DMS153 treated with DMSO at 0.1 percent for 48 hours (cell line): ENCODE measurements around the gene EFL1.

Source experiments
- DNase-seq: peaks from one replicate; lab custom pipeline; 2025; ENCODE audit not compliant: unreplicated experiment; lab: John Stamatoyannopoulos, UW

The EFL1 gene

DNA sequence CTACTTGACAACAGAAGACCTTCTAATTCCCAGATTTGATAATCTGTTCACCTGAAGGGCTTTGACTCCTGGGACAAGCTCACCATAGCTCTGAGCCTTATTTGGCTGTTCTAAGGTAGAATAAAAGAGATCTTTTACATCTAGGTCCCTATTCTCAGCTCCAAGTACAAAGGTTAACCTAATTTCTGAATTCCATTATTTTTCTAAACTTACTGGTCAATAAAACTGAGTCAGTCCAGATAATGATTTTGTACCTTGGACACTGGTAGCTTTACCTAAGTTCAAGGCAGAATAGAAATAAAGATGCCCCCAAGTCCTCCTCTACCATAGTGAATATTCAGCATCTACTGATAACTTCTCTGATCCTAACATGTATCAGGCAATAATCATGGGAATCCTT, 135.0 kb downstream of the EFL1 start:
- no peak for DNase-seq

DNA sequence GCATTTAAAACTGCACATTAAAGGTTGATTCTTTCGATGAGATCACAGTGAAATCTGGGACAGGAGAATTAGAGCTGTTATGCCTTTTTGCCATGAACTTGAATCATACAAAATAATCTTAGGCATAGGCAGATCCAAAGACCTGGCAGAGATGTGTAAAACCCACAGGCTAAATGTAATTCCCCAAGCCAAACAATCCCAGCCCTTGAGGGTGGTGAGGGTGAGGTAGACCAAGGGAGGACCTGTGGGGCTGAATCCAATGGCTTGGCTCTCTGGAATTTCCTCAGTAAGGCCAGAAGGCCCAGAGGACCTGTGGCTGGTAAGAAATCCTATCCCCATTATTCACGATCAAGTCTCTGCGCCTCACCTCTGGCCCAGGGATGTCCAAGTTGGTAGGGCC, 136.2 kb downstream of the EFL1 start:
- no peak for DNase-seq

DNA sequence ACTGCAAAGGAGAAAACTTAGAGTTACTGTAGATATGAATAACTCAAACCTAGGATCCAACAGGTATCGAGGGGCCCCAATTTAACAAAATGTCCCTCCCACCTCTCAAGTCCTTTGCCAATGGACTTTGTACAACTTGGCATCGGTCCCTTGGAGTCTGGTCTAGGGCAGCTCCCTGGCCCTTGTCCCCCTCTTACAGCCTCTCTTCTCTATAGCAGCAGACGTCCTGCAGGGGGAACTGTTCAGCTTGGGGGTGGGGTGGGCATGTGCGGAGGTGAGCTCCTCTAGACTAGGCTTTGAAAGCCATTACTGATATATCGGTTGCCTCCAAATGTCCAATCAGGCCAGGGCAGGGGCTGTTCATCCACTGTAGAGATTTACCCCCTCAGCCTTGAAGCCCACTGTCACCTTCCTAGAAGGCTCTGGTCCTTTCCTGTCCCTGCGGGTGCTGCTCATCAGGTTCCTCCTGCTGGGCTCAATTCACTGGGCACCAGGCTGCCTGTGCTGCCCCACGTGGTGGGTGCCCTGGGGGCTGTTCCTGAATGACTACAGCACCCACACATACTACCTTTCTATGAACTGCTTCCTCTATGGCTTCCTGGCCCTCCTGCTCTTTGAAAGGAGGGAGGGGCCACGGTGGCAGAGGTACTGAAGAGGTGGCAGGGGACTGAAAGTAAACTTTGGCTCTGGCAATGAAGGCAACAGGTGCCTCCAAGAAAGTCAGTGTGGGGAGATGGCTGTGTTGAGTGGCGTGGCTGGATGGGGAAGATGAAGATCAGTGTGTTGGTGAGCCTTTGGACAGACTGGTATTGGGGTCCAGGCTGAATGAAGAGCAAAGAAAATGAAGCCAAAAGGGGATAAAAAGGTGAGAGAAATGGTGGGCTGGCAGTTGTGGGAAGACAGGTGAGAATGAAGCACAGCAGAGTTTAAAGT, 137.9 kb downstream of the EFL1 start:
- no peak for DNase-seq

DNA sequence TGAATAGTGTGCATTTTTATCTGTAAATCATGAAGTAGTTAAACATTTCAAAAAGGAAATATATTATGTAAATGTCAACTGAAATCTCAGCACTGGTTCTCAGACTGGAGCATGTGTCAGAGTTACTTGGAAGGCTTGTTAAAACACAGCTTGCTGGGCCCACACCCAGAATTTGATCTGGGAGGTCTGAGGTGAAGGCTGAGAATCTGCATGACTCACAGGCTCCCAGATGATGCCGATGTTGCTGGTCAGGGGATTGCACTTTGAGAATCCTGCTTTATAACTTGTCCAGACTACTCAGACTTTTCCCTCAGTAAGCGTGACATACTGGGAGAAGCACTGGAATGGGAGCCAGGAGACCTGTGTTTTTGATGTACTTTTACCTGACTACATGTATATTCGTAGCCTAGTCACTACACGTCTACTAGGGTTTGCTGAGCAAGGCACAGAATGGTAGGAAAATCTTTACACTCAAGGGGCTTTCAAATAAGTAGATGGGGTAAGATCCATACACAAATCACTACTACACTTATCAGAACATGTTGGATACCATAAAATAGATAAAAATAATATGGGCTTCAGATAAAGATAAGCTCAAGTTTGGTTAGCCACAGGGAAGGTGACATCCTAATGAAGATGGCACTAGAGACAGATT, 139.7 kb downstream of the EFL1 start:
- DNase-seq = no peak

DNA sequence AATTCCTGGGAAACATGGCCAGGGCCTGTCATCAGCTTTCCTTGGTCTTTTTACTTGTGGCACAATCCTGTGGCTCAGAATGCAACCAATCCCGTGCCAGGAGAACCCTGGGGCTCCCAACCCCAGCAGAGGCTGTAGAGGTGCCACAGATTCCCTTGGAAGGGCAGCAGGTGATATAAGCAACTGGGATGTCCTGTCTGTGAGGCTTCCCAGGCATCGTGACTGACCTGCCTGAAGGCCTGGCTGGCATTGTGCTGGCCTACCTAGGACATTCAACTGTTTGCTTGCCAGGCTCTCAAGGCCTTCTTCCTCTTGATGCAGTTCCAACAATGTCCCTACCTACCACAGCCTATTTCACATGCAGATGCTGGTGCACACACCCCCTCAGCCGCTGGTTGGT, 144.5 kb downstream of the EFL1 start:
- no peak for DNase-seq

DNA sequence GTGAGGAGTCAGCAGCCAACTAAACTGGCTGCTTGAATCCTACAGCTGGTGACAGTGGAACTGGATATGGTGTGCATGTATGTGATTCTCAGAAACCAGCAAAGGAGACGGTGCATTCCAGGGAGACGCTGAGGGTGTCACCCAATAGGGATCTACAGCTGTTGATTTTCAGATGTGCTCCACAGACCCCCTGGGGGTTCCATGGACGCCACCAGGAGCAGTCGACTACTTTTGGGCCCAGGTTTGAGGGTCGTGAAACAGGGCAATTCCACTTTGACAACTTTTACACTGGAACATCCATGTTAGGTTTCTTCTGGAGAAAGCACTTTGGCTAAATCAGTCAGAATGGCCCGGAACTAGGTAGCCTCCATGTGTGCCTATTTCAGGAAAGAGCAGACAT, 145.2 kb downstream of the EFL1 start:
- DNase-seq = no peak

DNA sequence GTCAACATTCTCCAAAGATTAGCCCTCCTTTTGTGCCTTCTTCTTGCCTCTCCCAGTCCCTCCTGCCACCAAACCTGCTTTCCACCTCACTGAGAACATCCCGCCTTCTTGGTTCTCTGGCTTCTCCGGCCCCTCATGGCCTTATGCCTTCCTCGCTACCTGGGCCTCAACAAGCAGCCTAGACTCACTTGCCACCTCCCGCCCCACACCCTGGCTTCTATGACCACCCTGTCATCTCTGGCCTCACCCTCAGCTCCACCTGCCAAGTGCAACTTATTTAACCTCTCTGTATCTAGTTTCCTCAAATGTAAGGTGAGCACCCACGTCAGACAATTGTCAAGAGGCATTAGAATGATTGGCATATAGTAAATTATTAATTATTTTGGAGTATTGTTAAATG, 147.9 kb downstream of the EFL1 start:
- no peak for DNase-seq

DNA sequence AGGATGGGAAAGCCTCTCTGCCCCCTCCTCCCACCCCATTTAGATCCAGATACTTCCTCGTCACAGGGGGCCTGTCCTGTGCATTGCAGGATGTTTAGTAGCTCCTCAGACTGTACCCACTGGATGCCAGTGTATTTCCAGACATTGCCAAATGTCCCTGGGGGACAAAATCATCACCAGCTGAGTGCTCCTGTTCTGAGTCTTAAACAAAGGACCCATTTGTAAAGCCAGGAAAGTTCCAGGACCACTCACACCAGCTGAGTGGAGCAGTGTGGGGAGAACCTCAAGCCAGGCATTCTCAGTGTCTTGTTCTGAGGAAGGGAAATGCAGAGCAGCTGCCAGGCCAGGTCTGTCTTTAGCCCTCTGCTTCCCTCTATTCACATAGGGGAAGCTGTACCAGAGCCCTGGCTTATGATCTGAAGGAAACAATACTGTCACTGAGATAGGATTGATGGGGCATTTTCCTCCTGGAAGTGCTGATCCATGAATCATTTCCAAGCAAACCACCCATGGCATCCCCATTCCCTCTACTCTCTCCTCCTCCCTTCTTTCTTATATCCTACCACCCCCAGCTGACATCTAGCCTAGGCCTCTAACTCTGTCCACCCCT, 149.3 kb downstream of the EFL1 start:
- DNase-seq = no peak

DNA sequence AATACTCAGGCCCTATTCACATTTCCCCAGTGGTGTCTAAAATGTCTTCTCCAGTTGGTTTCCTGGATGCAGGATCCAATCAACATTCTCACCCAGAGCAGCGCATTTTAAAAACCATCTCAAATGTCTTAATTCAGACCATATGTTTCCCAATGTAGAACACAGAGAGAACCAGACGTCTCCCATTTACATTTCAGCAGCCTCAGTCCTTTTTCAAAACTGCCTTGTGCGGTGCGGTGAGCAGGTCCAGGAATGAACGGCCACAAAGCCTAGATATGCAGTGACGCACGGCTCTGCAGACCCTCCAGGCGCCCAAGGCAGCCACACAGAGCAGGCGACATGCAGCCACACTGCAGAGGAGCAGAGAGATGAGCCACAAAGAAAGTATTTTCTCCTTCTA, 150.6 kb downstream of the EFL1 start:
- no peak for DNase-seq

DNA sequence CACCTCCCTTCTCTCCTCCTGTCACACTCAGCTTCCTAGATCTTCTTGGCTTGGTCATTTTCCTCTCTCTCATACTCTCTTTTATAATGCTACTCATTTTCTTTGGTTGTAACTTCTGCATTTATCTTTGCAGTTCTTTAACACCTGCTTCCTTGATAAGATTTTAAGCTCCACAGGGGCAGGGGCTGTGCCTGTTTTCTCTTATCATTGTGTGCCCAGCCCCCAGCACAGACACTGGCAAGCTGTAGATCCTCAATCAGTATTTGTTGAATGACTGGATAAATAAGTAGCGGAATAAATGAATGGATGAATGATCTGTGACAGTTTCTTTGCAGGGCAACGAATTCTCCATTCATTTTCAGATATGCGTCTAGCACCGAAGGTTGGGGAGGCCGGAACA, 152.4 kb downstream of the EFL1 start:
- DNase-seq = no peak

DNA sequence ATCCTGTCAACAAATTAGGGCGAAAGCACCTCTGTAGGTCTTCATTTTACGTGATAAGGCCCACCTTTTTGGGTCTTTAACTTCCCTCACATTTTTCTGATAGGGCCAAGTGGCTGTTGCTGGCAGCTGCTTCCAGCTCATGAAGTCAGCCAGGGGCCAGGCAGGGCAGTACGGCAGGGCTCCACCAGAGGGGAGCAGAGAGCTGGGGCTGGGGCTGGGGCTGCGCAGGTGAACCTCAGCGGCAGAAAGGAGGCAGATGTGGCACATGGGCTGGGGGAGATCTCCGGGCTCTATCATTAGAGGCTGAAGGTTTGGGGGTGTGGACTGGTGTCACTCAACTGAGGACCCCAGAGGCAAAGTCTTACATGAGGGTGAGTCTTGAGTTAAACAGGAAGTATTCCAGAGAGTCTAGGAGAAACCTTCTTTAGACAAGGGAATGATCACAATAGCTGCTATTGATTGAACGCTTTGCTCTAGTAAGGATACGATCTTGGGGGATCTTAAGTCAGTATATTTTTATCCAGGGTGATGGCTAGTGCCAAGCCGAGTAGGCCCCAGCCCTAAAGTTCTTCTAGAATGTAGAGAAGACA, 153.9 kb downstream of the EFL1 start:
- no peak for DNase-seq

DNA sequence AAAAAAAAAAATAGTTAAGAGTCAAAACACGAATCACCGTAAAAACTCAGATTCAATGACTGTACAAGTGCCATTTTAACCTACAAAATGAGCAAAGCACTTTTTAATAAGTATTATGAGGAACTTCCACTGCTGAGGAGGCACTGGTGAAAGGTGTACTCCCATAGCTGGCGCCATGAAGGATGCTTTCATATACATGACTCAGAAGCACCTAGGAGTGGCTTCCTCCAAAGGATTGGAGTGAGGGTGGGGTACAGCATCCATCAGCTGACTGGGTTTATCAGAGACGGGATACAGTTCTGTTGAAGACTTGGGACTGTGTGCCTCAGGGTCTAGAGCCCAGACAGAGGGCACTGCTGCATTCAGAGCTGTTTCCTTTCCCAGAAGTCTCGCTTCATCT, 155.9 kb downstream of the EFL1 start:
- DNase-seq = no peak

DNA sequence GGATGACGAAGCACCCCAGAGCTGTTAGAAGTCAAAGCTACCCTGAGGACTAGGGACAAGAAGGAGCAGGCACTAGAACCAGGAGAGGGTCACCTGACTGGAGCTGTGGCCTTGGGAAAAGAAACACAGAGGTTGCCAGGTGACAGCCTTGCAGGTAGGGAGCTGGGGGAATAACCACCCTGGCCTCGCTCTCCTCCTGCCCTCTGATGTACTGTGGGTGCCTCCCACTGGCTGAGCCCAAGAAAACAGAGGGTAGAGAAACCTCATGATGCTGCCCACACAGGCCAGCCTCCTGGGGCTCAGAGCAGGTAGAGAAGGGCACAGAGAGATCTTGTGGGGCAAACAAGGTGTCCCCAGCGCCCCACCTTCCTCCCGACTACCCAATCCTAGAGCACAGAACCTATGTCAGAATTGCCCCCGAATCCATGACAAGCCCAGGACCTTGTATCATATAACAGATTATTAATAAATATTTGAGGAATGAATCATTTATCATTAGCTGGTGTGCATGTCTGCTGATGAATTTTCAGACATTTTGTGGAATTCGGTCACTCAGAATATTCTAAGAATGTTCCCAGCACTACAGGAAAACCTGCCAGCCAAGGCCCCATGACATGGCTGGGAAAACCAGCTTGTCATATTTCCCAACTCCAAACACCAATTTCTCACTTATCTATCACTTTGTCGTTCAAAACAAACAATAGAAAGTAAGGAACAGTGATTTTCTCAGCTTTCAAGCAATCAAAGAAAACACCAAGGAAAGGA, 156.9 kb downstream of the EFL1 start:
- DNase-seq = peak; percentile 62

DNA sequence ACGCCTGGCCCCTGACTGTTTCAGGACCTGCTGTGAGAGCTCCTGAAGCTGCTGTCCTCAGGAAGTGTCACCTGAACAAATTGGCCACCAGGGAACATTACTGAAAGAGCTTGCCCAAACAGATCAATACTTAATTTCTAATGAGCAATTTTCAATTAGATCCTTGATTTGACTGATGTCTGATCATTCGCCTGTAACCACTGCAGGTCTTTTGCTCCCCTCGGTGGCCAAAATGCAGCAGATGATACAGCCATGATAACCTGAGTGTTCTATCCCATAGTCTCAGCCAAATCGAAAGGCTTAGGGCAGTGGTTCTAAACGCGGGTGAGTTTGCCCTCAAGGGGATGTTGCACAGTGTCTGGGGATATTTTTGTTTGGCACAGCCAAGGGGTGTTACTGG, 159.1 kb downstream of the EFL1 start:
- DNase-seq = no peak

DNA sequence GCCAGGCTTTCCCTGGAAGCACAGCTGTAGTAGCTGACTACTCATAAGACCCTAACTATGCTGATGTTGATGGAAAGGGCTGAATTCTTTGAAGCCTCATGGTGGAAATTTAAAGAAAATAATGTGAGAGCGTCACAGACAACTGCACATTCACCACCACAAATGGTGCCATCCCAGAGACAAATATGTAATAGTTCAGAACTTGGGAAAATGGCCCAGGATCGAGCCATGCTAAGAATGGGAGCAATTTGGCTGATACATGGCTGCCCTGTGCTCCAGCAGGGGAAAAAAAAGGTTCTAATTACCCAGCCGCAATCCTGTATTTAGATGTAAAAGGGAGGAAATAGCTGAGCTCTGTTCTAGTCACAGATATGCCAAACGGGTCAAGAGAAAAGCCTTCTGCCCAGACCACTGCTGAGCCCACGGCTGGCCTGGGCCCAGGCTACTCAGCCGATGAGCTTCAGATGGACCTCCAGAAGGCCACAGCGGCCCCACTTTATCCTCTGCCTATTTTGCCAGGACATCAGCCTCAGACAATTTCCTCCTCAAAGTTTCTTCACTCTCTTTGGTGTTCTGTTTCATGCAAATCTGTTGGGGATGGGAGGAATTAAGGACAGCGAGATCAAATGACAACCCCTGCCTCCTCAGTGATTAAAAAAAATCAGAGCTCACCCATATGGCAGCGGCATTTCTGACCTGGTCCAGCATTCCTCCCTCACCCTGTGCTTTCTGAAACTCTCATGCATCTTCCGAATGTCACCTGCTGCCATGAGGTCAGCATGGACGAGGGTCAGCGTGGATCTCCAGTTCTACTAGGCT, 162.2 kb downstream of the EFL1 start:
- DNase-seq = no peak

DNA sequence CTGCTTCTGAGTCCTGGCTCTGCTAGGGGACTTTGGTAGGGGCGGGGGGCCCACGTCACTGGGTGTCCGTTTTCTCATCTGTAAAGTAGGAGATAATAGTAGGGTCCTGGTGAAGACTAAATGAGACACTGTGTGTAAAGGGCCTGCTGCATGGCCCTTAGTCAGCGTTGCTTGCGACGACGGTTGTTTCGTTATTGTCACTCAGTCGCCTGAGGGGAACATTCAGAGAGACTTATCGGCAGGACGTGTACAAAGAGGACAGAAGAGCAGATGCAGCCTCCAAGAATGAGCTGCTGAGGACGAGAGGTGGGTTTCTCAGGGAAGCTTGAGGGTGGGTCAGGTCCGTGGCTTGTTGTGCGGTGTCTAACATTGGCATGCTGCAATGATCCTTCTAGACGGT, 163.9 kb downstream of the EFL1 start:
- no peak for DNase-seq

DNA sequence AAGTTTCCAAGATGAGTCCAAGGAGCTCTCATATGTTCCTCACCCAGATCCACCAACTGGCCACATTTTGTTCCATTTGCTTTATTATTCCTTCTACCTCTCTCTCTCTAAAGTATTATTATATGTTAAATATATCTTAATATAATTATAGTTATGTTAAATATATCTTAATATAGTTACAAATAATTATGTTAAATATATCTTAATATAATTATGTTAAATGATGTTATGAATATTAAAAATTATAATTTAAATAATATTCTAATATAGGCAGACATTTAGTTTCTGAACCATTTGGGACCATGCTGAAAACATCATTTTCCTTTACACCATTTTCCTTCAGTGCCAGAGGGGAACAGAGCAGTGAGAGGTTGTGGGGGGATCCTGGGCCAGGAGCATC, 166.7 kb downstream of the EFL1 start:
- DNase-seq = no peak

DNA sequence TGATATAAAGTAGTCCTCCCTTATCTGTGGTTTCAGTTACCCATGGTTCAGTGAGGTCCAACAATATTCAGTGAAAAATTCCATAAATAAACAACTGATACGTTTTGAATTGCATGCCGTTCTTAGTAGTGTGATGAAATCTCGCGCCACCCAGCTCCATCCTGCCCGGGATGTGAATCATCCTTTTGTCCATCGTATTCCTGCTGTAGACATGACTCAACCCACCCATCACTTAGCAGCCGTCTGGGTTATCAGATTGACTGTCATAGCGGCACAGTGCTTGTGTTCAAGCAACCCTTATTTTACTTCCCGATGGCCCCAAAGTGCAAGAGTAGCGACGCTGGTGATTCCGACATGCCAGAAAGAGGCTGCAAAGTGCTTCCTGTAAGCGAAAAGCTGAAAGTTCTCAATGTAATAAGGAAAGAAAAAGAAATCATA, 168.7 kb downstream of the EFL1 start:
- DNase-seq = no peak

DNA sequence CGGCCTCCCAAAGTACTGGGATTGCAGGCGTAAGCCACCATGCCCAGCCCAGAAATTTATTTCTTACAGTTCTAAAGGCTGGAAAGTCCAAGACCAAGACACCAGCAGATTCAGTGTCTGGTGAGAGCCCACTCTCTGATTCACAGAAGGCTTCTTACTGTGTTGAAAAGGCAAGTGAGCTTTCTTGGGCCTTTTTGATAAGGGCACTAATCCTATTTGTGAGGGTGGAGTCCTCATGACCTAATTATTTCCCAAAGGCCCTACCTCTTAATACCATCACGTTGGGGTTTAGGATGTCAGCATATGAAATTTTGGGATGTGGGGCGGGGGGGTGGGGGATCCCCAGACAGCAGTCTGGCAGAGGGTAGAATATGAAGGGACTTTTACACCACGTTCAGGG, 169.2 kb downstream of the EFL1 start:
- no peak for DNase-seq

DNA sequence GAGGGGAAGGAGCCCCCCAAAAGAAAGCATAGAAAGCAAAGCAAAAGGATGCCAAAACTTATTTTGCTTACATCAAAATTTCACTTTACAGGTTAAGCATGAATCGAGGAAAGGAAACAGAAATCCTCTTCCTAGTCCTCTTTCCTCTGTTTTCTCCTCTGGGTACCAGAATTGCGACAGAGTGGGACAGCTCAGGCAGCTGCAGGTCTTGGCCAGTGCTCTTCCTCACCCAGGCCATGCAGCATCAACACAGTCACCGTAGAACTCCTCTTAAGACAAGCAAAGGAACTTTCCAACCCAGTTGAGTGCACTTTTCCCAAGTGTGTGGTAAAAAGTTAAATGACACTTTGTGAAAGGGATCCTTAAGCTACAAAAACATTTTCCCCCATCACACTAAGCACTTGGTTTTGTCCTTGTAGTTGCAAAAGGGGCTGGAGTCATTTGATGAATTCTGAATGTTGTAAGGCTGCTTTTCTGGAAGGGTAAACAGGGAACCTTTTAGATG, 170.8 kb downstream of the EFL1 start:
- no peak for DNase-seq
